Activated CD8-positive, alpha-beta T cell treated with anti-CD3 and anti-CD28 coated beads, Interleukin-2, amount 10 ng/mL, durations not matched to agents 7 days and 5 days (primary cell): ENCODE data around the gene NME5. TPM values are rescaled to one million over a fixed set of nuclear protein-coding genes. Genes with fewer than 3 reads are reported as not detected.
"Not testable (repeated sequence)": the region's sequence is repeated elsewhere in the genome, so short reads cannot be mapped to it uniquely, and the experiment has no call there.

ENCODE experiments used
- ATAC-seq: fragments of 150-1000 bp; cut with Tn5 transposase; one replicate; pipeline ENCODE4 v1.10.0; 2021; ENCODE audit warnings: moderate library complexity
- CTCF ChIA-PET: fragments of 350-600 bp; sonication (Branson Sonifier 250); formaldehyde crosslinking; loops from one replicate; lab custom pipeline; 2021; ENCODE audit warnings: antibody characterized with exemption; lab: Charles Lee
- POLR2A ChIA-PET: fragments of 350-600 bp; sonication (Branson Sonifier 250); formaldehyde crosslinking; loops from one replicate; lab custom pipeline; 2021; ENCODE audit warnings: antibody characterized with exemption; lab: Charles Lee
- DNase-seq: peaks from one replicate; pipeline ENCODE4 v3.0.0-alpha.2; 2020
- H3K27ac Mint-ChIP-seq: one replicate; pipeline ENCODE4 v1.8.0; 2021; ENCODE audit warnings: mild to moderate bottlenecking, mixed read lengths
- H3K27me3 Mint-ChIP-seq: one replicate; pipeline ENCODE4 v1.8.0; 2021; ENCODE audit warnings: low read depth, mixed read lengths
- H3K36me3 Mint-ChIP-seq: one replicate; pipeline ENCODE4 v1.8.0; 2021; ENCODE audit warnings: low read depth, mixed read lengths
- H3K4me1 Mint-ChIP-seq: one replicate; pipeline ENCODE4 v1.8.0; 2021; ENCODE audit warnings: low read depth, mixed read lengths
- H3K4me3 Mint-ChIP-seq: one replicate; pipeline ENCODE4 v1.8.0; 2021; ENCODE audit warnings: mild to moderate bottlenecking, mixed read lengths
- H3K9me3 Mint-ChIP-seq: one replicate; pipeline ENCODE4 v1.8.0; 2022; ENCODE audit warnings: mixed read lengths; ENCODE audit not compliant: insufficient read depth
- total RNA-seq, 2 experiments: library from RNA; stranded (reverse); gene quantifications; one replicate each; pipeline ENCODE4 v1.2.3, GENCODE V29; 2021

The NME5 gene
- total RNA-seq, 2 experiments from 2014 or later = not detected

DNA sequence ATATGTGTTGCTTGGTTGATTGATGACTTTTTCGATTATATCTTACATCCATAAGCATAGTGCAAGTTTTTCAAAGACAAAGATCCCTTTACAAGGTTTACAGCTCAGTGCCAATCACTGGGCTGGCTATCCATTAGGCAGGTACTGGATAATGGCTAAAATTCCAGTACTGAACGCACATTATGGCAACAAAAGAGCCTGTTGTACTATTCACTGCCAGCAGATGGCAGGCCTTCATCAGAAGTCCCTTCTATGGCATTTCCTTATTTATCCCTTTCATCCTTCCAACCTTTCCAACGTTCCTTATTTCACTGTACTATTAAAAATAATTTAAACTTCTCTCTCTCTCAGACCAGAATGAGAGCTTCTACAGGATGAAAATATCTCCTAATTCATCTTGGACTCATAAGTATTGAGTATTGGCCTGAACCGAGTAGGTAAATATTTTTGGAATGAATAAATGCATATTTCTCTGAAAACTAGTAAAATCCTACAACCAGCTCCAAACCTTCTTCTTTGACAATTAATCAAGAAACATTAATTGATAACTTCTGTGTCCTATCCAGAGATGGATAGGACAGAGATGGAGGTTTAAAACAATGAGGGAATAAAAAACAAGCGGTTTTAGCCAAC is 62.0 kb downstream of the NME5 start:
- CTCF ChIA-PET = interaction anchor here (0.8 to 8.7 kb wide), 30 partner anchors 8 to 448 kb away, joined by 3 to 89 read pairs (median 4); partner anchors contain the start of genes CDC25C, FAM13B, NME5 and PKD2L2
- Mint-ChIP-seq H3K27me3 (no peaks in the 10 kb centered on the region), H3K27ac (no peak overlapping the region), H3K4me3 (no peak overlapping the region), H3K36me3 (no peaks in the 10 kb centered on the region), H3K9me3 (no peaks in the 10 kb centered on the region), H3K4me1 (peaks cover 12% of the 10 kb centered on the region)
- ATAC-seq (no peak), DNase-seq (peak; percentile 60)
- POLR2A ChIA-PET = no interaction called here

GRCh38 chr5:138070026-138070425 is 69.2 kb downstream of the NME5 start:
- H3K4me1 Mint-ChIP-seq, POLR2A ChIA-PET, H3K4me3 Mint-ChIP-seq, H3K36me3 Mint-ChIP-seq, ATAC-seq, H3K27ac Mint-ChIP-seq, H3K9me3 Mint-ChIP-seq, DNase-seq, H3K27me3 Mint-ChIP-seq: not testable (repeated sequence)
- CTCF ChIA-PET = interaction anchor here (0.8 to 9.8 kb wide), 15 partner anchors 8 to 440 kb away, joined by 3 to 235 read pairs (median 5); partner anchors contain the start of genes FAM13B and NME5

DNA sequence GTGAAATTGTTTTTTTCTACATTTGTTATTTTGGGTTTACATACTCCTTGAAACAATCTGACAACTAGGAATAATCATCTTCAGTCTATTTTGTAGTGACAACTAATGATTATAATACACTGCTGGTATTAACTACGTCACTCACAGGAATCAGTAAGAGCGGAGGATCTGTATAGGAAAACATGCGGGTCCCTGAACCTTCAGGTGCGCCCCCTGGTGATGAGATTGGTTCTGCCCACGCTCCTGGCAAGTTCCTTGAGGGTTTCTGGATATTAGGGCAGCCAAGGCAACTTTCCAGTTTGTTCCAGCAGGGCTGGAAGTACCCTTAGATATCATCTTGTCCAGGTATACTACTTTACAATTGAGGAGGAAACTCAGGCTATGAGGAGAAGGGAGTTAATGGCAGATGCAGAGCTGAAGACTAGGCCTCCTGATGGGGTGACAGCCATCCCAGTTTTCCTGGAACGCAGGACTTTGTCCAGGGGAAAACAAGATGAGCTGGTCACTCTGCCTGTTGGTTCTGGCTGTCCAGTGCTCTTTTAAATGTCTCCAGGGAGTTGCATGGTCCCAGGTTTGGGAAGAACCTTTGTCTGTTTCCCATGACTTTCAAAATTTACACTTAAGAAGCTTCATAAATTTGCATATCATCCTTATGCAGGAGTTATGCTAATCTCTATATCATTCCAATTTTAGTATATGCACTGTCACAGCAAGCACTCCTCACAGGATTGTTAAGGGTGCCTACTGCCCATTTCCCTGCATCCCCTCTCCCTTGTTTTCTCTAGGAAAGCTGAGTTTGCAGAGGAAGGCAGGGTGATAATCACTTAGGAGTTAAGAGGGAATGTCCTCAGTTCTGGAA is 70.3 kb downstream of the NME5 start:
- ChIA-PET POLR2A (no interaction called here), CTCF (interaction anchor here (0.6 to 9.8 kb wide), 40 partner anchors 8 to 439 kb away, joined by 3 to 235 read pairs (median 4); partner anchors contain the start of genes CDC23, FAM13B and NME5)
- no peak overlapping the region for H3K4me3 Mint-ChIP-seq
- no peaks in the 10 kb centered on the region for H3K9me3 Mint-ChIP-seq
- peak; percentile 71 for DNase-seq
- peak; percentile 72 for ATAC-seq
- no peaks in the 10 kb centered on the region for H3K36me3 Mint-ChIP-seq
- H3K27me3 Mint-ChIP-seq = no peaks in the 10 kb centered on the region
- no peak overlapping the region for H3K27ac Mint-ChIP-seq
- H3K4me1 Mint-ChIP-seq = peaks cover 9% of the 10 kb centered on the region

- H3K9me3 Mint-ChIP-seq = no peaks in the 10 kb centered on the region
- H3K27ac Mint-ChIP-seq = no peak overlapping the region
- no peaks in the 10 kb centered on the region for H3K27me3 Mint-ChIP-seq
- ChIA-PET POLR2A (no interaction called here), CTCF (interaction anchor here (0.7 to 9.8 kb wide), 14 partner anchors 9 to 438 kb away, joined by 3 to 235 read pairs (median 5); partner anchors contain the start of gene FAM13B)
- ATAC-seq (no peak), DNase-seq (no peak)
- no peak overlapping the region for H3K4me3 Mint-ChIP-seq
- H3K36me3 Mint-ChIP-seq = no peaks in the 10 kb centered on the region
- H3K4me1 Mint-ChIP-seq = peaks cover 9% of the 10 kb centered on the region
Measured at GRCh38 chr5:138067945-138068344, 71.3 kb downstream of the NME5 start.

Other genes with a start within 250 kb of the NME5 start
- gene PKD2L2, start 250.0 kb downstream of the NME5 start, total RNA-seq = not detected
- gene FAM13B, start 106.3 kb downstream of the NME5 start, total RNA-seq = 10 to 100 TPM; 37.7 to 39.7 TPM
- not detected for gene WNT8A, start 55.4 kb downstream of the NME5 start, total RNA-seq
- 10 to 100 TPM; 72.3 to 76.3 TPM for gene BRD8, start 39.2 kb upstream of the NME5 start, total RNA-seq
- 10 to 100 TPM; 70.1 to 72.0 TPM for gene KIF20A, start 39.7 kb upstream of the NME5 start, total RNA-seq
- gene CDC23, start 73.9 kb upstream of the NME5 start, total RNA-seq = 10 to 100 TPM; 34.1 to 36.6 TPM
- gene GFRA3, start 135.2 kb upstream of the NME5 start, total RNA-seq = under 1 TPM; 0.16 to 0.18 TPM
- 10 to 100 TPM; 15.0 to 18.3 TPM for gene CDC25C, start 192.4 kb upstream of the NME5 start, total RNA-seq
- gene FAM53C, start 198.8 kb upstream of the NME5 start, total RNA-seq = 10 to 100 TPM; 26.9 to 29.9 TPM
- gene KDM3B, start 213.3 kb upstream of the NME5 start, total RNA-seq = 10 to 100 TPM; 53.1 to 55.0 TPM